Activated CD4-positive, alpha-beta memory T cell treated with anti-CD3 and anti-CD28 coated beads, Interleukin-2, amount 10 ng/mL, durations not matched to agents 7 days and 5 days (primary cell): Measurements from ENCODE around the gene PISD. TPM values are rescaled to one million over a fixed set of nuclear protein-coding genes. Genes with fewer than 3 reads are reported as not detected.

Experiments
- CTCF ChIA-PET: fragments of 350-600 bp; sonication (Branson Sonifier 250); formaldehyde crosslinking; loops from one replicate; lab custom pipeline; 2021; ENCODE audit warnings: antibody characterized with exemption, inconsistent platforms; lab: Charles Lee
- POLR2A ChIA-PET: fragments of 350-600 bp; sonication (Branson Sonifier 250); formaldehyde crosslinking; loops from one replicate; lab custom pipeline; 2021; ENCODE audit warnings: antibody characterized with exemption; lab: Charles Lee
- DNase-seq: peaks from one replicate; pipeline ENCODE4 v3.0.0-alpha.2; 2020
- H3K27ac Mint-ChIP-seq: one replicate; pipeline ENCODE4 v1.8.0; 2021; ENCODE audit warnings: mild to moderate bottlenecking, mixed read lengths
- H3K27me3 Mint-ChIP-seq: one replicate; pipeline ENCODE4 v1.8.0; 2021; ENCODE audit warnings: mixed read lengths
- H3K36me3 Mint-ChIP-seq: one replicate; pipeline ENCODE4 v1.8.0; 2021; ENCODE audit warnings: low read depth, mixed read lengths
- H3K4me1 Mint-ChIP-seq: one replicate; pipeline ENCODE4 v1.8.0; 2021; ENCODE audit warnings: mixed read lengths
- H3K4me3 Mint-ChIP-seq: one replicate; pipeline ENCODE4 v1.8.0; 2021; ENCODE audit warnings: mild to moderate bottlenecking, mixed read lengths
- H3K9me3 Mint-ChIP-seq: one replicate; pipeline ENCODE4 v1.8.0; 2021; ENCODE audit warnings: mixed read lengths
- total RNA-seq, 2 experiments: library from RNA; stranded (reverse); gene quantifications; one replicate each; pipeline ENCODE4 v1.2.3, GENCODE V29; 2021

The PISD gene
- total RNA-seq, 2 experiments from 2014 or later: 19.2 to 19.6 TPM

DNA sequence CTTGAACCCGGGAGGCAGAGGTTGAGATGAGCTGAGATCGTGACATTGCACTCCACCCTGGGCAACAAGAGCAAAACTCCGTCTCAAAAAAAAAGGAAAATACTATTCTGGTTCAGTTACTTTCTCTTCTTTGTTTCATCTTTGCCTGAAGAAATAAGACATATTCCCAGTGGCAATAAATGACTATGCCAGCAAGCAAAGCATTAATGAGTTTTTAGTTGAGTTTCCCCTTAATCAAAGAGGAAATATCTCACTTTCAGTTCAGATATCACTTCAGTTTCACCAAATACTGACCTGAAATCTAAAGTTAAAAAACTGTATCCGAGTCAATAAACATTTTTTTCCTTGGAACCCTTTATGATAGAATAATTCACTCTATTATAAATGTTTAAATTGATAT, 10.4 kb downstream of the PISD start:
- POLR2A ChIA-PET: no interaction called here
- H3K36me3 Mint-ChIP-seq: peaks cover 11% of the 10 kb centered on the region
- peak overlapping the region; percentile 24 for H3K4me3 Mint-ChIP-seq
- no peak overlapping the region for H3K27ac Mint-ChIP-seq
- CTCF ChIA-PET: no interaction called here
- H3K27me3 Mint-ChIP-seq: no peaks in the 10 kb centered on the region
- H3K4me1 Mint-ChIP-seq: peaks cover 38% of the 10 kb centered on the region
- H3K9me3 Mint-ChIP-seq: no peaks in the 10 kb centered on the region
- DNase-seq: no peak

GRCh38 chr22:31650391-31650790, 11.6 kb downstream of the PISD start:
- ChIA-PET CTCF (interaction anchor here (1.0 kb wide), 1 partner anchor 18 kb away, joined by 3 read pairs; no protein-coding TSS in a partner anchor), POLR2A (no interaction called here)
- DNase-seq: no peak
- H3K9me3 Mint-ChIP-seq: no peaks in the 10 kb centered on the region
- H3K4me1 Mint-ChIP-seq: peaks cover 45% of the 10 kb centered on the region
- H3K27ac Mint-ChIP-seq: no peak overlapping the region
- H3K36me3 Mint-ChIP-seq: peaks cover 15% of the 10 kb centered on the region
- H3K27me3 Mint-ChIP-seq: no peaks in the 10 kb centered on the region
- no peak overlapping the region for H3K4me3 Mint-ChIP-seq

DNA sequence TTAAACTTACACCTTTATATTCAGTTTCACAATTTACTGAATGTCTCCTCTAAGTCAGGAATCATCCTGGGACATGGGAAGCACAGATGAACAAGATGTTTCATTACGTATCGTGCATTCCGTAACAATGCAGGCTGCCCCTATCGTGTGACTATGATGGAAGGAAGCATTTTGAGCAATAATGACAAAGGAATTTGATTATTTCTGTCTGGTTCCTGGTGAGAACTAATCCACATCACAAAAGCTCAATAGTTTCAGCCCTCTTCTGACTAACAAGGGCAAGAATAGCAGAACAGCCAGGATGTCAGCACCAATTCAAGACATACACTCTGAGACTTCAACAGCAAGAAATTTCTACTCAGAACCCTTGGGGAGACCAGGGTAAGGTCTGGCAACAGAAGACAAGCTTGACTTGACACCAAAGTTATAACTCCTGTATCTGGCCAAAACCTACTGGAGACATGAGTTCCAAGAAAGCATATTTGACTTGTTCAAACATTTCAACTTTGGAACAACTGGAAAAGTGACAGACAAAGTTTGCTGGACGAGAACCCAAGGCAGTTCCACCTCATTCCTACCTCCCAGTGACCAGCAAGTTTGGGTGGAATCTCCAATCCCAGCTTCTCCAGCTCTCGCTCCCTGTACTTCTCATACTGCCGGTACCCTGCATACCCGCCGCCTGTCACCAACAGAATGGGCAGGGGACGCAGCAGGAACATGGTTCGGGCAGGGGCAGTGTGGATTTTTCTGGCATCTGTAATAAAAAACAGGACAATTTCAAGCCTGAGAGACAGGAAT, 14.3 kb downstream of the PISD start:
- Mint-ChIP-seq H3K36me3 (peaks cover 19% of the 10 kb centered on the region), H3K9me3 (no peaks in the 10 kb centered on the region), H3K27ac (no peak overlapping the region), H3K4me1 (peaks cover 34% of the 10 kb centered on the region), H3K27me3 (no peaks in the 10 kb centered on the region), H3K4me3 (no peak overlapping the region)
- no peak for DNase-seq
- ChIA-PET CTCF (interaction anchor here (1.2 to 1.4 kb wide), 2 partner anchors 13 to 18 kb away, joined by 4 to 5 read pairs; no protein-coding TSS in a partner anchor), POLR2A (interaction anchor here (1.7 kb wide), 2 partner anchors 13 to 17 kb away, joined by 6 to 7 read pairs; no protein-coding TSS in a partner anchor)

DNA sequence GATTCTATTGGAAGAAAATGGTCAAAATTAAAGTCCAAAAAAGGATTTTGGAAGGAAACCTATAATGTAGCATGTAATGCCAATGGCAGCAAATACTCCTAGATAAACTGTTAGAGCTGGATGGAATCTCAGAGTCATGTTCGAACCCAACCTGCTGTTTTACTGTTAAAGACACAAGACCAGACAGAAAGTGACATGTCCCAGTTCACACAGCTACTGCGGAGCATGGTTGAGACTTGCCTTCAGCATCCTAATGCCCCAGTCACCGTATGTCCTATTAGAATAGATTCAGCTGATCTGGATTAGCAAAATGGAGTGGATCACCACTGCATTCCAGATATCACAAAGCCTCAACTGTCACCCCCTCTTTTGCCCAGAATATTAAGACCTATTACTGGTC, 14.9 kb downstream of the PISD start:
- Mint-ChIP-seq H3K4me1 (peaks cover 31% of the 10 kb centered on the region), H3K9me3 (no peaks in the 10 kb centered on the region), H3K27ac (no peak overlapping the region), H3K27me3 (no peaks in the 10 kb centered on the region), H3K36me3 (peaks cover 19% of the 10 kb centered on the region), H3K4me3 (no peak overlapping the region)
- ChIA-PET CTCF (interaction anchor here (1.2 to 1.4 kb wide), 2 partner anchors 13 to 19 kb away, joined by 4 to 5 read pairs; no protein-coding TSS in a partner anchor), POLR2A (interaction anchor here (0.9 to 1.7 kb wide), 3 partner anchors 14 to 29 kb away, joined by 3 to 7 read pairs (median 6); no protein-coding TSS in a partner anchor)
- DNase-seq: no peak

DNA sequence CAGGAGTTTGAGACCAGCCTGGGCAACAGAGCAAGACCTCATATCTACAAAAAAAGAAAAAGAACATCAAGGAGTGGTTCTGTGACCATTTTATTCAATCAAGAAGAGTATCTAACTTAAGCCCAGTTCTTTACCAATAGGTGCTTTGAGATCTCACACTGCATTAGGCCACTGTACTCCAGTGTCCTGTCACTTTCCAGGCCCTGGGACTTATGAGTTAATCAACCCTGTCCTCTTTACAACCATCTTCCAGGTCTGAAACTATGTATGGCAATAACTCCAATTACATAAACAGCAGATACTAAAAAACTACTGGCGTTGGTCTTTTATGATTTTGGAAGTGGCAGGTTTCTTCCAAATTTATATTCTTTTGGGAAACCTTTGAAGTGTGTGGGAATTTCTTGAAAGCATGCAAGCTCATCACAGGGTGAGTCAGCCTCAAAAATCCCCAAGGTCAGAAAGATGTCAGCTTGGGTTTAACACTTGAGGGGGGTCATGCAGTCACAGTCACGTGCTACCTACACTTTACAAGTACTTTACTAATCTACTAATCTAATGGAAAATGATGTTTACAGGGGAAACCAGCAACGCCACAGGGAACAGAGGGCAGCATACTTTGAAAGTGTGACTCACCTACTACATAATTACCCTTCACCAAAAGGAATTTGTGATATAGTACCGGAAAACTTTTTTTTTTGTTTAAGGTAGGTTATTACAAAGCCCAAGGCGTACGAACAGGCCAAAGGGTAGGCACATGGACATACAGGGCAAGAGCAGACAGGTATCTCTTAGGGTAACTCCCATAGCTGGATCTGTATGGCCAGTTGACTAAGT, 15.6 kb downstream of the PISD start:
- peaks cover 25% of the 10 kb centered on the region for H3K4me1 Mint-ChIP-seq
- ChIA-PET CTCF (no interaction called here), POLR2A (interaction anchor here (0.9 to 1.7 kb wide), 3 partner anchors 15 to 30 kb away, joined by 3 to 7 read pairs (median 6); no protein-coding TSS in a partner anchor)
- peaks cover 19% of the 10 kb centered on the region for H3K36me3 Mint-ChIP-seq
- H3K9me3 Mint-ChIP-seq: no peaks in the 10 kb centered on the region
- peak overlapping the region; percentile 28 for H3K27ac Mint-ChIP-seq
- H3K27me3 Mint-ChIP-seq: no peaks in the 10 kb centered on the region
- H3K4me3 Mint-ChIP-seq: no peak overlapping the region
- no peak for DNase-seq

DNA sequence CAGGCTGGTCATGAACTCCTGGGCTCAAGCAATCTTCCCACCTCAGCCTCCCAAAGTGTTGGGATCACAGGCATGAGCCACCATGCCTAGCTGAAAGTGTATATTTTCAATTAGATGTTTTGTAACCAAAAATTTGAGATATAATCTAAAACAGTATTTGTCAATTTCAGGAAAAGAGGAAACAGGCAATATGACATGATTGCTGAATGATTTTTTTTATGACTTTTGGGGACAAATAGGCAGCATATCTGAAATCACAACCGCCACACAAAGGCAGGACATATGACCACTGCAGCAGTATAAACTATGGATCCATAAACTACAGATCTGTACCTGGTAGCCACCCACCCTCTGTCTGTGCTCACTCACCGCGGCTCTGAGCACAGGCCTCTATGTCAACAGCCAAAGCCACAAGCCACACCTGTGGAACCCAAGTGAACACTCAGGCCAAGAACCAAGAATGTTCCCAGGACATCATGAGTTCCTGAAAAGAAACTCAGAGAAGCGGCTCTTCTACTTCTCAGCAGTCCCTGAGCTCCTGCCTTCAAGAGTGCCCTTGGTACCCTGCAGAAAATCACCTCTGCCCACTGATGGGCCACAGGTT, 22.5 kb downstream of the PISD start:
- Mint-ChIP-seq H3K27me3 (no peaks in the 10 kb centered on the region), H3K9me3 (no peaks in the 10 kb centered on the region), H3K27ac (peak overlapping the region; percentile 26), H3K4me1 (peaks cover 36% of the 10 kb centered on the region), H3K36me3 (peaks cover 7% of the 10 kb centered on the region), H3K4me3 (no peak overlapping the region)
- POLR2A ChIA-PET: interaction anchor here (1.7 kb wide), 1 partner anchor 9 kb away, joined by 5 read pairs; no protein-coding TSS in a partner anchor
- DNase-seq: no peak
- CTCF ChIA-PET: interaction anchor here (0.7 to 2.5 kb wide), 2 partner anchors 19 to 83 kb away, joined by 4 to 9 read pairs; no protein-coding TSS in a partner anchor

GRCh38 chr22:31637891-31638618, 24.0 kb downstream of the PISD start:
- peak; percentile 38 for DNase-seq
- H3K27me3 Mint-ChIP-seq: no peaks in the 10 kb centered on the region
- peaks cover 4% of the 10 kb centered on the region for H3K36me3 Mint-ChIP-seq
- ChIA-PET POLR2A (no interaction called here), CTCF (interaction anchor here (0.7 to 2.5 kb wide), 5 partner anchors 24 to 277 kb away, joined by 4 to 9 read pairs (median 5); partner anchors contain the start of gene PISD)
- H3K4me3 Mint-ChIP-seq: peak overlapping the region; percentile 48
- H3K27ac Mint-ChIP-seq: peak overlapping the region; percentile 68
- H3K9me3 Mint-ChIP-seq: no peaks in the 10 kb centered on the region
- H3K4me1 Mint-ChIP-seq: peaks cover 36% of the 10 kb centered on the region

DNA sequence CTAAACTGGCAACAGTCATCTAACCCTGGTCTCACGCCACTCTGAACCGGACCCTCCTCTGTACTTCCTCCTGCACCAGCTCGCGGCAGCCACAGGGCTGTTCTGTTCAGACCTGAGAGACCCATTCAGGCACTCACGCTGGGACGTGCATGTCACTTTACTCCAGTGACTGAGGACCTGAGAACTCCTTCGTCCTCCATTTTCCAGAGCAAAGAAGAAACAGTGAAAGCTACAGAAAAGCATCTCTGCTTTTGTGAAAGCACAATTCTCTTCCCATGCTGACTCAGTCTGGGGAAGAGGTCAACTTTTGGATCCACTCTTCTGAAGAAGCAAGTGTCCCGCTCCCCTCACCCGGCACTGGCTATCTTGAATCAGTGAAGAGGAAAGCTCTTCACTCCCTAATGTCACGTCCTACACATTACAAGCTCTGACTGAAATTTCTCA, 24.5 kb downstream of the PISD start:
- Mint-ChIP-seq H3K4me3 (no peak overlapping the region), H3K27ac (peak overlapping the region; percentile 26)

DNA sequence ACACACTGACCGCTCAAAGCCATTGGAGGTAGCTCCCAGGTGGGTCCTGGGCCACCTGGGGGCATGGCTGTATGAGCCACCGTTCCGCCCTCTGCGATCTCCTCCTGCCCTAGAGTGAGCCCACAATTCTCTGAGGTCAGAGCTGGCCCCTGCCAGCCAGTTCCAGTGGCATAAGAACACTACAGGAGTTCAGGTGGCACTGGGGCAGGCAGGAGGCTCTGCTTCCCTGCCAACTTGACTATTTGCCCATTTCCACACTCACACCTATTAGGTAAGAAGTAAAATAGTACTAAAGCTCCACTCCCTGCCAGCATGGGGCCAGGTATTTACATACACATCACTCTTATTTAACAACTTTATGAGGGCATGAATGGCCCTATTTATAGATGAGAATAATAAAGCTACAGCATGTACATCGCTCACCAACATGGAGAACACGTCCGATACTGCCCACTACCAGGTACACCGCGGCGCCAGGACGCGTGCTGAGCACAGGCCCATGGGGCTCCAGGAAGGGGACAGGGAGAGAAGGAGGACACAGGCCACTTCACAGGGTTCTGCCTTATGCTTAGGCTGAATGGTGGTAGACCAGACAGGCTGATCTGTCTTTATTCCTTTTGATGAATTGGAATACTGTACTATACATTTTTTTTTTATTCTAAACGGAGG, 26.2 kb downstream of the PISD start:
- Mint-ChIP-seq H3K27ac (peak overlapping the region; percentile 28), H3K4me1 (peaks cover 38% of the 10 kb centered on the region), H3K36me3 (no peaks in the 10 kb centered on the region), H3K4me3 (no peak overlapping the region), H3K27me3 (no peaks in the 10 kb centered on the region), H3K9me3 (no peaks in the 10 kb centered on the region)
- POLR2A ChIA-PET: interaction anchor here (1.5 kb wide), 1 partner anchor 26 kb away, joined by 5 read pairs; the partner anchor contains the start of gene PISD
- CTCF ChIA-PET: interaction anchor here (0.7 to 1.7 kb wide), 5 partner anchors 8 to 91 kb away, joined by 3 to 4 read pairs (median 3); no protein-coding TSS in a partner anchor
- no peak for DNase-seq

More for the DNA sequence above, 24.5 kb downstream of the PISD start:
- no peak for DNase-seq
- Mint-ChIP-seq H3K9me3 (no peaks in the 10 kb centered on the region), H3K36me3 (peaks cover 4% of the 10 kb centered on the region), H3K4me1 (peaks cover 36% of the 10 kb centered on the region), H3K27me3 (no peaks in the 10 kb centered on the region)
- POLR2A ChIA-PET: no interaction called here
- CTCF ChIA-PET: interaction anchor here (1.1 to 1.9 kb wide), 4 partner anchors 25 to 186 kb away, joined by 4 to 6 read pairs (median 4); partner anchors contain the start of gene PISD

- no peaks in the 10 kb centered on the region for H3K36me3 Mint-ChIP-seq
- peaks cover 37% of the 10 kb centered on the region for H3K4me1 Mint-ChIP-seq
- no peaks in the 10 kb centered on the region for H3K9me3 Mint-ChIP-seq
- H3K27ac Mint-ChIP-seq: peak overlapping the region; percentile 68
- CTCF ChIA-PET: interaction anchor here (0.6 to 3.5 kb wide), 7 partner anchors 30 to 285 kb away, joined by 3 to 23 read pairs (median 6); partner anchors contain the start of genes PATZ1 and PISD
- POLR2A ChIA-PET: interaction anchor here (0.6 to 2.5 kb wide), 16 partner anchors 8 to 339 kb away, joined by 3 to 29 read pairs (median 6); partner anchors contain the start of genes DEPDC5, EIF4ENIF1, PATZ1 and PIK3IP1
- peak overlapping the region; percentile 65 for H3K4me3 Mint-ChIP-seq
- no peak for DNase-seq
- no peaks in the 10 kb centered on the region for H3K27me3 Mint-ChIP-seq
Observed at GRCh38 chr22:31631436-31631835, 30.6 kb downstream of the PISD start.
